GM03348 (cell line): ENCODE data around the gene GAB3.

Experiments used
- DNase-seq: peaks from one replicate; pipeline ENCODE4 v3.0.0; 2012; ENCODE audit warnings: low spot score

The GAB3 gene, protein sequence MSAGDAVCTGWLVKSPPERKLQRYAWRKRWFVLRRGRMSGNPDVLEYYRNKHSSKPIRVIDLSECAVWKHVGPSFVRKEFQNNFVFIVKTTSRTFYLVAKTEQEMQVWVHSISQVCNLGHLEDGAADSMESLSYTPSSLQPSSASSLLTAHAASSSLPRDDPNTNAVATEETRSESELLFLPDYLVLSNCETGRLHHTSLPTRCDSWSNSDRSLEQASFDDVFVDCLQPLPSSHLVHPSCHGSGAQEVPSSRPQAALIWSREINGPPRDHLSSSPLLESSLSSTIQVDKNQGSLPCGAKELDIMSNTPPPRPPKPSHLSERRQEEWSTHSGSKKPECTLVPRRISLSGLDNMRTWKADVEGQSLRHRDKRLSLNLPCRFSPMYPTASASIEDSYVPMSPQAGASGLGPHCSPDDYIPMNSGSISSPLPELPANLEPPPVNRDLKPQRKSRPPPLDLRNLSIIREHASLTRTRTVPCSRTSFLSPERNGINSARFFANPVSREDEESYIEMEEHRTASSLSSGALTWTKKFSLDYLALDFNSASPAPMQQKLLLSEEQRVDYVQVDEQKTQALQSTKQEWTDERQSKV

DNA sequence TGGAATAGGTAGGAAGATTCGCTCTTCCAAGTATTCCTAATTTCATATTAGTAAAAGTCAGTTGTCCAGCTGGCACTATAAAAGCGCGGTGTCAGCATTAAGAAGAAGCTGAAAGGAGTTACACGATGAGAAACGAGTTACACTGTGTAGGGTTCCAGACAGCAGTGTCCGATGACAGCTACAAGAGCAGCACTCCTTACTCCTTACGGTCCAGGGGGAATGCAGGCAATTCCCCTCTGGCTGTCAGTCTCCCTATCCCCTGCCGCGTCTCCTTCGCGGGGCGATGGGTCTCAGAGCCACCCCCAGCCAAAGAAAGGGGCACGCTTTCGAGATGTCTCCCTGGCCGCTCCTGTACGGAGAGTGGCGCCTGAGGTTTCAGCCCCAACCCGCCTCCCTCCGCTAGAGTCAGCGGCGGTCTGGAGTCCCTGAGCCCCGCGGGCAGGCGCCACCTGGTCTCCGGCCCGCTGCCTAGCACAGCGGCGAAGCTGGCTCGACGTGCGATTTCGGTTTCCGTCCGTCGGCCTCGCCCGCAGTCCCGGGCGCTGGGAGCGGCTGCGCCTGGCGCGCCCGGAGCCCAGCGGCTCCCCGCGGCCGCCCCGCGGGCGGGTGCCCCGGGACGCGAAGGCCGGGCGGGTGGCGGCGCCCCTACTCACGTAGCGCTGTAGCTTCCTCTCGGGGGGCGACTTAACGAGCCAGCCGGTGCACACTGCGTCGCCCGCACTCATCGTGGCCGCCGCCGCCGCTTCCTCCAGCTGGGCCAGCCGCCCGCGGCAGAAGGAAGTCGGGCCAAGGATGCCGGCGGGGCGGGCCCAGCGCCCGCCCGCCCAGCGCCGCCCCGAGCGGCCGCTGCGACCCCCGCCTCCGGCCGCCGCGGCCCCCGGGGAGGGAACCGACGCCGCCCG lies at the start of gene GAB3:
GAB3 (minus strand) TSS at position 777 of the 902 bp plus-strand sequence; CDS start at position 725, 52 bp downstream.
- peak; percentile 33 for DNase-seq

DNA sequence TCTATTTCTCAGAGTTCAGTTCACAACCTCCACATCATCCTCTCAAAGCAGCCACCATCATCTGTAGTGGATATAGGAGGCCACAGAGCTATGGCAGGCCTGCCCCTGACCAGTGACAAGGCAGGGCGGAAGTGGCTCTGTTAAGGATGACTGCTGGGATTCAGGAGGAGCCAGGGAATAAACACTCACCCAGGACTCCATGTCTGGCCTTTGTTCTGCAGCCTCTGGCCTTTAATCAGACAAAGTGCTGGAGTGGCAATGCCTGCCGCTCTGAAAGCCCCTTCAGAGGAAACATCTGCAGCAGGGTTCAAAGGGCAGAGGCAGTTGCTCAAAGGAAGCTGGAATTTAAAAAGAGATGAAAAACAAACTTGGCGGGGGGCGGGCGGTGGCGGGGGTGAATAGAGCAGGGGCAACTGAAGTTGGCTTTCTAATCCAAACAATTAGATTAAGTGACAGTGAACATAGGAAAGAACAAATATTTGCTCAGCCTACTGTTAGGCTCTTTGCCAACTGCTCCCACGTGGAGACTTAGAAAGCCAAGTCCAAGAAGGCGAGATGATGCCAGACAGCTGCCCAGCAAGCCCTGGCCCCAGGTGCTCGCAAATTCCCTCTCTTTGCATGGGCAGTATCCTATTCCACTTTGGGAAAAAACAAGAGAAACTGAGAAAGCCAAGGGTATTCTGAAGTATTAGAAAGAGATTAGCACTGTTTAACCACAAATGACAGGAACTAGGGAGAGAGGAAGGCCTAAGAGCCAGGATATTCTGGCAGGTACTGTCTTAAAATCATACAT lies 48.9 kb upstream of the GAB3 start:
- DNase-seq: no peak

- no peak for DNase-seq
These were observed 46.1 kb upstream of the GAB3 start for GRCh38 chrX:154797006-154797405.

GRCh38 chrX:154795016-154795415 lies 44.1 kb upstream of the GAB3 start:
- no peak for DNase-seq

DNA sequence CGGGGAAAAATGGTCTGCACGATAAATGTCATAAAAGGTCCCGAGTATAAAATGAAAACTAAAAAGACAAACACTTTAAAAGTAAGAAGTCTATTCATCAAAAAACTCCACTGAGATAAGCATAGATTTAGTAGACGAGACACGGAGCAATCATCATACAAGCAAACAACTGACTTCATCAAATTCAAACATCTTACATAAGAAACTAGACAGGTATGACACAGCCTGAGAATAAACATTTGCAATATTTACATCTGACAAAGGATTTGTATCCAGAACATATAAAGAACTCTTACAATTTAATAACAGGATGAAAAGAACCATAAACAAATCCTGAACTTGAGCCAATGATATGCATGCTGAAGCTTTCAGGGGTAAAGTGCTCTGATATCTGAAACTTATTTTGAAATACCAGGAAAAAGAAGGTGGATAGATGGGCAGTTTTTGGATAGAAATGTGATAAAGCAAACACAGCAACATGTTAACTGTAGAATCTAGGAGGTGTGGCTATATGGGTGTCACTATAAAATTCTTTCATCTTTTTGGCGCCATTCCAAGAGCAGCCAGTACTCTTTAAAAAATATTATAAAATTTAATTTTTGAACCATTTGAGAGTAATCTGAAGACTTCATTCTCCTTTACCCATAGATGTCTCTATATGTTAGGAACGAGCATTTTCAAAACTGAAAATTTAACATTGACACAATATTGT lies 42.4 kb upstream of the GAB3 start:
- no peak for DNase-seq

DNA sequence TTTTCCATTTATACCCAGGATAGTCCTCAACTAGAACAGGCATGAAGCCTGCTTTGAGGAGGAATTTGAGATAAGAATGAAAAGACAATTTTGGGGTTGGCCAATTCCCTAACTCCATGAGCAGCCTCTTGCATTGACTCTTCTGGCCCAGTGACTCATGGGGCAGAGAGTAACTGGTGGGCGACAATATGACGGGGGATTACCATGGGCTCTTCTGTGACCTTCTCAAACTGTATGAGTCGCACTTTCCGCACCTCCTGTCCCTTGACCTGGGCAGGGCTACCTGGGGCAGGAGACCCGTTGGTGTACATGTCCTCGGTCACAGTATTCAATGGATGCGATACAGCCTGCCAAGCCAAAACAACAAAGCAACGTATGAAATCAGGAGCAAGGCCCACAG lies 41.1 kb upstream of the GAB3 start:
- DNase-seq: no peak

DNA sequence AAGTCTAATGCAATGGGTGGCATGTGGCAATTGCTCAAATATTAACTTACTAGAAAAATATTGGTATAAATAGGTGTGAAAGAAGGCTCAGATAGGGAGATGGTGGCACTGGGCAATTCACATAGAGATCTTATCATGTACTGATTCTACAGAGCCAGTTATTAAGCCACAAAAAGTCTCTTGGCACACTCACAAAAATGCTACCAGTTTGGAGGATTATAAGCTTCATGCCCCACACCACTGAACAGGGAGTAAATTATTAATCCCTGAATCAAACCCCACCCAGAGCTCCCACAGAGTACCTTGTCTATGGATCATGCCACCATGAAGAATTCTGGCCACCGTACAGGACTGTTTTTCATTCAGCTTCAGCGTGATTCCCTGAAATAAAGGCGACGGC lies 40.6 kb upstream of the GAB3 start:
- DNase-seq: no peak

DNA sequence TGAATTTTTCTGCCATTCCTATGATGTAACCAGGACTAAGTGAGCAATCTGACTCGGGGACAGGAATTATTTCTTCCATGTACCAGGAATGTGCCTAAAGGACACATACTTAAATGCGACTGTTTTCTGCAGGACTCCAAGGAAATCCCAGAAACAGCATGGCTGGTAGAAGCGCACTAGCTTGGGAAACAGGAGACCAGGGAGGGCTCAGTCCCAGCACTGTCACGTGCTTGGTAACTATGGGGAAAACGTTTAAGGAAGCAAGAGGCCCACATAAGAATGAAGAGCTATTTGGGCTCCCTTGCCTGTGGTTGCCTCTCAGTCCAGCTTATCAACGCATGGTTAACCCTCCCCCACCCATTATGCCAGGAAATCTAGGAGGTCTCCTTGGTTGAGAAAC lies 34.8 kb upstream of the GAB3 start:
- DNase-seq: no peak

DNA sequence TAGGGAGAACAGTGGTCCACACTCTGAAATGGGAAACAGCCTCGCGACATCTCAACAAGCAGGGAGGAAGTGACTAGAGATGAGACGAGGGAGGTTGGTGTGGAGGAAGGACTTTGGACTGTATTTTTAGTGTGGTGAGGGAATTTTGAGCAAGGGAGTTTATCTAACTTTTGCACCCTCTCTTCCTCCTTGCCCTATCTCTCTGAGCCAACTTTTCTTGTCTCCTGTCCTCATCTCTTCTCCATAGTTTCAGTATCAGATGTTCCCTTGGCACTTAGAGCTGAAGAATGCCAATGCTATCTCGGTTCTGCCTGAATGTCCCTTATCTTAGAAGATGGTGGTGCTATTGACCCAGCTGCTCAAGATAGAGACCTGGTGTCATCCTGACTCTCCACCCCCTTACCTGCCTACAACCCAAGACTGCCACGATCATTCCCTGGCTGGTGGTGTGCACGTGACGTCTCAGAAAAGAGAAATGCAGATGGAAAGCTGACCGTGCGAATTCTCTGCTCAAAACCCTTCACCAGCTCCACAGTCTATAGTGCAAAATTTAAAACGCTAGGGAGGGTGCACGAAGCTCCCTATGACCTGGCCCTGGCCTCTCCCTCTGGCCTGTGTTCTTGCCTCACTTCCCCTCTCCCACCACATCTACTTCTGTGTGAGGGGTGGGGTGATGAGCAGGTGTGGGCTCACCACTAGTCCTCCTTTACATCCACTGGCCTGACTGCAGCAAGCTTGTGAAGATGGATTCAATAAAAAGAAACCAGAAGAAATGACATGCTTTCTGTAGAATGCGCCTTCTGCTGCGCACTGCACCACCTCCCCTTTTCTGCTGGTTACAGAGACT lies 33.5 kb upstream of the GAB3 start:
- DNase-seq: no peak

- DNase-seq: no peak
These were observed 30.1 kb upstream of the GAB3 start for GRCh38 chrX:154780968-154781367.

DNA sequence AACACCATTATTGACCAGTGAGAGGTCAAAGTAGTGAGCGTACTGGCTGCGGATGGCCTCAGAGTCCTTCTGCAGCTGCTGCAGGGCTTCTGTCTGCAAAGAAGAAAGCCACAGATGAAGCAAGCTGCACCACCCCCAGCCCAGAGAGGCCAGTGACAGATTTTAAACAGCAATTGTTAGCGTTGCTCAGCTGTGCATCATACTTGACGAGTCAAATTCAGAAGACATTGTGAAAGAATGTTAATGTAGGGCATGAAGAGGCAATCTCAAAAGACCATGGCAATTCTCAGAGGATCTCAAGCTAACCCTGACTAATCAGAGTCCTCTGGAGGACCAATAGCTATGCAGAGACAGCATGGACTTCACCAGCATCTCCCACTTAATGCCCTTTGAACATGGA lies 28.4 kb upstream of the GAB3 start:
- DNase-seq: peak; percentile 52

- DNase-seq: no peak
These were observed 25.9 kb upstream of the GAB3 start for GRCh38 chrX:154776753-154777152.

GRCh38 chrX:154775419-154776349 lies 24.8 kb upstream of the GAB3 start:
- DNase-seq: no peak

- DNase-seq: no peak
These were observed 23.7 kb upstream of the GAB3 start for GRCh38 chrX:154774622-154775021.

- peak; percentile 95 for DNase-seq
These were observed 11.8 kb upstream of the GAB3 start, which contains the start of gene DKC1 for GRCh38 chrX:154762537-154763296. Gene DKC1, plus strand, starts transcription at chrX:154762864. Its CDS starts 102 bp downstream, at chrX:154762966.

DNA sequence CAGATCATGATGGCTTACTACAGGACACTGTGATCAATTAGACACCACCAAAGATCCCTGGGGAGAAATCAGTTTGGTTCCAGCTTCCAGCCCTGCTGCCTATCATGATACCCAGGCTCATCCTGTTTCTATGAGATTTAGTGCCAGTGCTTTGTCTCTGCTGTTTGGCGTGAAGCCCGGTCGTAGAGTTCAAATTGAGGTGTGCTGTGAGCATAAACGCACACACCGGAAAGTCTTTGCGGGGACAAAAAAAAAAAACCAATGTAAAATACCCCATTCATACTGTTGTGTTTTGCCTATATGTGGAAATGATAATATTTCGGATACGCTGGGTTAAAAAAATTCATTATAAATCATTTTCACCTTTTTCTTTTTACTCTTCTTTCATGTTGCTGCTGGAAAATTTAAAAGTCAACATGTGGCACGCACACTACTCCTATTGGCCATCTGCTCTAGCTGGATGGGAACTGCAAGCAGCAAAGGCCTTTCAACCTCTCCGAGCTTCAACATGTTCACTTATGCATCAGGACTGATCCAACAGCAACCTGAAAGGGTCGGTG lies 11.2 kb upstream of the GAB3 start:
- no peak for DNase-seq

DNA sequence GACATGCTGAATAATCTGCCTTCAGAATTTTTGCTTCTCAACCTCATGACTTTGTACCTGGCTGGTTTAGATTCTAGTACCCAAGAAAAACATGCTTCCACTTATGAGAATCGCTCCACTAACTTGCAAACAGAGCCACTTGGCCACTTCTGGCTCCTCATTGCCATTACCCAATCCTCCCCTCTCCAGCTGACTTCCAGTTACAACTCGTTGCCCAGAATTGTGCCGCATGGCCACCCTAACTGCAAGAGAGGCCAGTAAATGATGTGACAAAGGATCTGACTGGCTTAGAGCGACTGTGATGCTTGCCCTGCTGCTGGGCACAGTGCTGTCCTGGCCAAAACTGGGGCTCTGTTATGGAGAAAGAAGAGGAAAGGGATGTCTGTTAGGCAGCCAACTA lies 7.8 kb upstream of the GAB3 start:
- DNase-seq: no peak

- no peak for DNase-seq
These were observed 893 bp upstream of the GAB3 start for GRCh38 chrX:154751669-154752271.
